HG03060 (cell line): Measurements from ENCODE around the gene FAF1.
"Not testable (repeated sequence)": the region's sequence is repeated elsewhere in the genome, so short reads cannot be mapped to it uniquely, and the experiment has no call there.

Experiments used
- ATAC-seq: cut with Tn5 transposase; IDR thresholded peaks from one replicate; pipeline ENCODE4 v1.9.1; 2021; ENCODE audit warnings: low read depth, moderate number of reproducible peaks; ENCODE audit not compliant: unreplicated experiment

The FAF1 gene

GRCh38 chr1:50917138-50918137 lies 42.6 kb downstream of the FAF1 start:
- ATAC-seq = no peak

GRCh38 chr1:50915621-50916020 lies 44.4 kb downstream of the FAF1 start:
- no peak for ATAC-seq

GRCh38 chr1:50913954-50914353 lies 46.1 kb downstream of the FAF1 start:
- ATAC-seq = no peak

GRCh38 chr1:50910356-50910755 lies 49.7 kb downstream of the FAF1 start:
- not testable (repeated sequence) for ATAC-seq

GRCh38 chr1:50907610-50908009 lies 52.5 kb downstream of the FAF1 start:
- ATAC-seq = not testable (repeated sequence)

GRCh38 chr1:50906050-50906449 lies 54.0 kb downstream of the FAF1 start:
- ATAC-seq = not testable (repeated sequence)

- no peak for ATAC-seq
Observed at GRCh38 chr1:50902419-50902818, 57.6 kb downstream of the FAF1 start.

GRCh38 chr1:50901872-50902271 lies 58.2 kb downstream of the FAF1 start:
- no peak for ATAC-seq

- no peak for ATAC-seq
Observed at GRCh38 chr1:50898773-50899172, 61.3 kb downstream of the FAF1 start.

- ATAC-seq = no peak
Observed at GRCh38 chr1:50894340-50894739, 65.7 kb downstream of the FAF1 start.

GRCh38 chr1:50893466-50893865 lies 66.6 kb downstream of the FAF1 start:
- no peak for ATAC-seq

- not testable (repeated sequence) for ATAC-seq
Observed at GRCh38 chr1:50887555-50887954, 72.5 kb downstream of the FAF1 start.

- no peak for ATAC-seq
Observed at GRCh38 chr1:50880373-50880772, 79.7 kb downstream of the FAF1 start.

- no peak for ATAC-seq
Observed at GRCh38 chr1:50879137-50879536, 80.9 kb downstream of the FAF1 start.

- ATAC-seq = no peak
Observed at GRCh38 chr1:50878434-50878833, 81.6 kb downstream of the FAF1 start.

- no peak for ATAC-seq
Observed at GRCh38 chr1:50877641-50878040, 82.4 kb downstream of the FAF1 start.

GRCh38 chr1:50873458-50874187 lies 86.4 kb downstream of the FAF1 start:
- peak; percentile 92 for ATAC-seq

GRCh38 chr1:50864845-50865244 lies 95.2 kb downstream of the FAF1 start:
- ATAC-seq = not testable (repeated sequence)

- ATAC-seq = no peak
Observed at GRCh38 chr1:50861772-50862171, 98.3 kb downstream of the FAF1 start.

- no peak for ATAC-seq
Observed at GRCh38 chr1:50860702-50861101, 99.4 kb downstream of the FAF1 start.

- no peak for ATAC-seq
Observed at GRCh38 chr1:50860256-50860655, 99.8 kb downstream of the FAF1 start.
